ENCODE data around the gene PITX1.

PITX1 gene

GRCh38 chr5:135027266-135027696 lies 6.7 kb downstream of the PITX1 start:
- Histone ChIP-seq H3K4me3 (ENCODE audit: low read depth, low read length) (peak overlapping the region; percentile 30; the same call in 1 of the 2 replicates), H3K4me1 (ENCODE audit: control insufficient read depth, insufficient read depth, low read length) (peaks cover 17% of the 10 kb centered on the region), H3K9me3 (ENCODE audit: control insufficient read depth, insufficient read depth, low read length) (no peaks in the 10 kb centered on the region), H3K9ac (ENCODE audit: low read depth, low read length) (no peak overlapping the region), H3K36me3 (ENCODE audit: control insufficient read depth, insufficient read depth, low read length) (no peaks in the 10 kb centered on the region), H3K27ac (ENCODE audit: low read depth, low read length) (no peak overlapping the region), H3K27me3 (ENCODE audit: control insufficient read depth, insufficient read depth, low read length) (peaks cover 85% of the 10 kb centered on the region)

DNA sequence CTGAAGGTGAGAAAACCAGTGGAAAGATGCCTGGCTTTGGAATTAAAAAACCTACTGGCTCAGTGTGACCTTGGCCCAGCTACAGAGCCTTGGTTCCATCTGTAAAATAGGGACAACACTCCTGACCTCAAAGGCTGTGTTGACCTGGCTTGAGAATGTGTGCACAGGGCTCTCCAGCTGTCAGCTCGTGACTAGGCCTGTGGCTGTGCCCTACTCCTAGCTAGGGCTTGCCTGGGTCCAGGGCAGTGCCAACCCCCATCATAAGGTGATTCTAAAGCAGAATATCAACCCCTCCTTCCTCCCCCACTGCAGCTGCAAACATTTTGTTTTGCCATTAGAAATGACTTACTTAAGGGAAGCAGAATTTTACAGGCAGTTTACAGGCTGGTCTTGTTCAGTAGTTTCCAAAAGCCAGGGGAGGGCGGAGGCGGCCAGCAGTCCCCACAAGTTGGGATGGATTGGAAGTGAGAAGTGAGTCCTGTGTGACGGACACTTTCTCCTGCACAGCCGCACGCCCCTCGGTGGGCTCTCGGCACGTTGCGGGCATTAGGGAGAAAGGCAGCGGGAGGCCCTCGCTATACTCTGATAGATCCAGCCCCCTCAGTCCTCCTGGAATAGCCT lies 7.3 kb downstream of the PITX1 start:
- H3K27ac ChIP-seq (ENCODE audit: low read depth, low read length): no peak overlapping the region
- no peaks in the 10 kb centered on the region for H3K9me3 ChIP-seq (ENCODE audit: control insufficient read depth, insufficient read depth, low read length)
- peaks cover 16% of the 10 kb centered on the region for H3K4me1 ChIP-seq (ENCODE audit: control insufficient read depth, insufficient read depth, low read length)
- H3K27me3 ChIP-seq (ENCODE audit: control insufficient read depth, insufficient read depth, low read length): peaks cover 85% of the 10 kb centered on the region
- no peak overlapping the region for H3K4me3 ChIP-seq (ENCODE audit: low read depth, low read length)
- no peaks in the 10 kb centered on the region for H3K36me3 ChIP-seq (ENCODE audit: control insufficient read depth, insufficient read depth, low read length)
- H3K9ac ChIP-seq (ENCODE audit: low read depth, low read length): no peak overlapping the region

DNA sequence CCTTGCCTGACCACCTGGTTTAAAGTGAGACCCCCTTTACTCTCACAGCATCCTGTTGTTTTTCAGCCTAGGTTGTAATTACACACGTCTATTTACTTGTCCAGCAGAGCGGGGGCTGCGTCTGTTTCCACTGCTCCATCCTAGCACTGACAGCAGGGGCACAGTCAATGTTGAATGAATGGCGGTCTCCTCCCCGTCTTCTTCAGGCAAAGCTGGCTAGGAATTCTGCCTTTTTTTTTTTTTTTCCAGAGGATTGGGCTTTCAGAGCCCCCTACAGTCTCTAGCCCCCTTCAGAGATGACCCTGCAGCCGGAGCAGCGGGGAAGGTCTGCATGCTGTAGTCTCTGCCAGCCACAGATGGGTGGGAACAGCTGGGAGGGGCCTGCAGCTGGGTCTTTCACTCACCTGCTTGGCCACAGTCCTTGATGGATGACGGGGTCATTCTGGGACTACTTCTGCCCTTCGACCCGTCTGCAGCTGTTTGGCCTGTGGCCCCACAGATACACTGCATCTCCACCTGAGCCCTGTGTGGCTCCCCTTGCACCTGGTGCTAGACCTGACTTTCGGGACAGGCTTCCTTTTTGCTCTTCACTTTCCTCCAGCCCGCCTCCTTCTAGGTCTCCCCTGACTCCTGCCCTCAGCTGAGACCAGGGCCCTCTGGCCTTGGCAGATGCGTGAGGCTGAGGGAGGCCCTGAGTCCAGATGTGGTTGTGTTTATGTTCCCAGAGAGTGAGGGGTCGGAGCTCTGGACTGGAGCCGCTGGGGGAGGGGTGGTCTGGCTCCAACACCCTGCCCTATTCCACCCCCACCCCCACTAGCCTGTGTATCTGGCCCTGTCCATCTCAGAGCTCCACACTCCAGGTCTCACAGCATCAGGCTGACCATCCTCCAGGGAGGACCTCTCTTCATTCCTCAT lies 8.0 kb downstream of the PITX1 start:
- H3K9ac ChIP-seq (ENCODE audit: low read depth, low read length): no peak overlapping the region
- no peaks in the 10 kb centered on the region for H3K36me3 ChIP-seq (ENCODE audit: control insufficient read depth, insufficient read depth, low read length)
- peaks cover 79% of the 10 kb centered on the region for H3K27me3 ChIP-seq (ENCODE audit: control insufficient read depth, insufficient read depth, low read length)
- H3K4me1 ChIP-seq (ENCODE audit: control insufficient read depth, insufficient read depth, low read length): peaks cover 13% of the 10 kb centered on the region
- no peaks in the 10 kb centered on the region for H3K9me3 ChIP-seq (ENCODE audit: control insufficient read depth, insufficient read depth, low read length)
- H3K4me3 ChIP-seq (ENCODE audit: low read depth, low read length): no peak overlapping the region
- H3K27ac ChIP-seq (ENCODE audit: low read depth, low read length): no peak overlapping the region

- Histone ChIP-seq H3K9ac (ENCODE audit: low read depth, low read length) (no peak overlapping the region), H3K9me3 (ENCODE audit: control insufficient read depth, insufficient read depth, low read length) (no peaks in the 10 kb centered on the region), H3K4me1 (ENCODE audit: control insufficient read depth, insufficient read depth, low read length) (peaks cover 10% of the 10 kb centered on the region), H3K27me3 (ENCODE audit: control insufficient read depth, insufficient read depth, low read length) (peaks cover 71% of the 10 kb centered on the region), H3K36me3 (ENCODE audit: control insufficient read depth, insufficient read depth, low read length) (no peaks in the 10 kb centered on the region), H3K4me3 (ENCODE audit: low read depth, low read length) (no peak overlapping the region), H3K27ac (ENCODE audit: low read depth, low read length) (no peak overlapping the region)
Measured at GRCh38 chr5:135024956-135025729, 8.9 kb downstream of the PITX1 start.

GRCh38 chr5:135020111-135020895 lies 13.7 kb downstream of the PITX1 start:
- no peak overlapping the region for H3K4me3 ChIP-seq (ENCODE audit: low read depth, low read length)
- H3K27me3 ChIP-seq (ENCODE audit: control insufficient read depth, insufficient read depth, low read length): peaks cover 22% of the 10 kb centered on the region
- no peaks in the 10 kb centered on the region for H3K4me1 ChIP-seq (ENCODE audit: control insufficient read depth, insufficient read depth, low read length)
- H3K9me3 ChIP-seq (ENCODE audit: control insufficient read depth, insufficient read depth, low read length): no peaks in the 10 kb centered on the region
- no peak overlapping the region for H3K9ac ChIP-seq (ENCODE audit: low read depth, low read length)
- no peaks in the 10 kb centered on the region for H3K36me3 ChIP-seq (ENCODE audit: control insufficient read depth, insufficient read depth, low read length)
- no peak overlapping the region for H3K27ac ChIP-seq (ENCODE audit: low read depth, low read length)

GRCh38 chr5:135019314-135019713 lies 14.7 kb downstream of the PITX1 start:
- no peak overlapping the region for H3K4me3 ChIP-seq (ENCODE audit: low read depth, low read length)
- no peak overlapping the region for H3K9ac ChIP-seq (ENCODE audit: low read depth, low read length)
- no peaks in the 10 kb centered on the region for H3K4me1 ChIP-seq (ENCODE audit: control insufficient read depth, insufficient read depth, low read length)
- no peaks in the 10 kb centered on the region for H3K9me3 ChIP-seq (ENCODE audit: control insufficient read depth, insufficient read depth, low read length)
- peaks cover 12% of the 10 kb centered on the region for H3K27me3 ChIP-seq (ENCODE audit: control insufficient read depth, insufficient read depth, low read length)
- H3K36me3 ChIP-seq (ENCODE audit: control insufficient read depth, insufficient read depth, low read length): no peaks in the 10 kb centered on the region
- no peak overlapping the region for H3K27ac ChIP-seq (ENCODE audit: low read depth, low read length)

GRCh38 chr5:135018457-135018856 lies 15.6 kb downstream of the PITX1 start:
- no peak overlapping the region for H3K9ac ChIP-seq (ENCODE audit: low read depth, low read length)
- no peak overlapping the region for H3K4me3 ChIP-seq (ENCODE audit: low read depth, low read length)
- H3K27me3 ChIP-seq (ENCODE audit: control insufficient read depth, insufficient read depth, low read length): peaks cover 10% of the 10 kb centered on the region; the same call in 1 of the 2 replicates
- H3K27ac ChIP-seq (ENCODE audit: low read depth, low read length): no peak overlapping the region
- H3K4me1 ChIP-seq (ENCODE audit: control insufficient read depth, insufficient read depth, low read length): no peaks in the 10 kb centered on the region
- H3K36me3 ChIP-seq (ENCODE audit: control insufficient read depth, insufficient read depth, low read length): no peaks in the 10 kb centered on the region
- H3K9me3 ChIP-seq (ENCODE audit: control insufficient read depth, insufficient read depth, low read length): no peaks in the 10 kb centered on the region

DNA sequence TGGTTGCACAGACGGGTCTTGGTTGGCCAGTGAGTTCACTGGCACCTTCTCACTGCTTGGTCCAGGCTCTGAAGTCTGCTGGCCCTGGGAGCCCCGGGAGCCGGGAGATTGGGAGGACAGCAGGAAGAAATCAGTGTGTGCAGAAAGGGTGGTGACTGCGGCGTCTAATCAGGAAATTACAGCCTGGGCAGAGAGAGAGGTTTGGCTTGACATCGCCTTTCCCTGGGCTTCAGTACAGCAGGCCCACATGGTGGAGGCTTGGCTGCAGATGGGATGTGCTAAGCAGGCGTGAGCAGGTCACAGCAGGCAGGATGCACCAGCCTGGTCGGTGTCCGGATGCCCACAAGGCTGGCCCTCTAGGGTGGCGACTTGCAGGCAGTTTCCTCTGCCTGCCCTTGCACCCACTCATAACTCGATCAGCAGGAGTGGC lies 17.2 kb downstream of the PITX1 start:
- H3K9ac ChIP-seq (ENCODE audit: low read depth, low read length): no peak overlapping the region
- no peak overlapping the region for H3K4me3 ChIP-seq (ENCODE audit: low read depth, low read length)
- H3K9me3 ChIP-seq (ENCODE audit: control insufficient read depth, insufficient read depth, low read length): no peaks in the 10 kb centered on the region
- H3K27ac ChIP-seq (ENCODE audit: low read depth, low read length): no peak overlapping the region
- H3K4me1 ChIP-seq (ENCODE audit: control insufficient read depth, insufficient read depth, low read length): no peaks in the 10 kb centered on the region
- H3K27me3 ChIP-seq (ENCODE audit: control insufficient read depth, insufficient read depth, low read length): peaks cover 4% of the 10 kb centered on the region; the same call in 1 of the 2 replicates
- H3K36me3 ChIP-seq (ENCODE audit: control insufficient read depth, insufficient read depth, low read length): no peaks in the 10 kb centered on the region

- Histone ChIP-seq H3K36me3 (ENCODE audit: control insufficient read depth, insufficient read depth, low read length) (no peaks in the 10 kb centered on the region), H3K9ac (ENCODE audit: low read depth, low read length) (no peak overlapping the region), H3K27ac (ENCODE audit: low read depth, low read length) (no peak overlapping the region), H3K4me3 (ENCODE audit: low read depth, low read length) (no peak overlapping the region), H3K27me3 (ENCODE audit: control insufficient read depth, insufficient read depth, low read length) (no peaks in the 10 kb centered on the region; the same call in 1 of the 2 replicates), H3K4me1 (ENCODE audit: control insufficient read depth, insufficient read depth, low read length) (no peaks in the 10 kb centered on the region), H3K9me3 (ENCODE audit: control insufficient read depth, insufficient read depth, low read length) (no peaks in the 10 kb centered on the region)
Measured at GRCh38 chr5:135015942-135016341, 18.1 kb downstream of the PITX1 start.

GRCh38 chr5:135013947-135014570 lies 20.0 kb downstream of the PITX1 start:
- Histone ChIP-seq H3K27ac (ENCODE audit: low read depth, low read length) (no peak overlapping the region), H3K36me3 (ENCODE audit: control insufficient read depth, insufficient read depth, low read length) (no peaks in the 10 kb centered on the region), H3K9me3 (ENCODE audit: control insufficient read depth, insufficient read depth, low read length) (no peaks in the 10 kb centered on the region), H3K4me3 (ENCODE audit: low read depth, low read length) (no peak overlapping the region), H3K4me1 (ENCODE audit: control insufficient read depth, insufficient read depth, low read length) (no peaks in the 10 kb centered on the region), H3K27me3 (ENCODE audit: control insufficient read depth, insufficient read depth, low read length) (no peaks in the 10 kb centered on the region), H3K9ac (ENCODE audit: low read depth, low read length) (no peak overlapping the region)
